RPMI7951 (cell line): ENCODE results near the gene FNDC3A. TPM values are rescaled to one million over a fixed set of nuclear protein-coding genes. Genes with fewer than 3 reads are reported as not detected.
"Not testable (repeated sequence)": the region's sequence is repeated elsewhere in the genome, so short reads cannot be mapped to it uniquely, and the experiment has no call there.

Experiments used
- DNase-seq: peaks from one replicate; pipeline ENCODE4 v3.0.0-alpha.2; 2012; ENCODE audit warnings: low read depth
- total RNA-seq: library from RNA; depleted of rRNA; stranded (reverse); fragments of >200 nt; shearing (Covaris generic); gene quantifications from 2 replicates; pipeline ENCODE4 v1.2.3, GENCODE V29; 2014

The FNDC3A gene
- total RNA-seq, 1 experiment from 2014 or later: 40.0 TPM

GRCh38 chr13:49086722-49087121, 111.0 kb downstream of the FNDC3A start:
- peak; percentile 29 for DNase-seq

- no peak for DNase-seq
Observed at GRCh38 chr13:49093376-49093775, 117.7 kb downstream of the FNDC3A start.

DNA sequence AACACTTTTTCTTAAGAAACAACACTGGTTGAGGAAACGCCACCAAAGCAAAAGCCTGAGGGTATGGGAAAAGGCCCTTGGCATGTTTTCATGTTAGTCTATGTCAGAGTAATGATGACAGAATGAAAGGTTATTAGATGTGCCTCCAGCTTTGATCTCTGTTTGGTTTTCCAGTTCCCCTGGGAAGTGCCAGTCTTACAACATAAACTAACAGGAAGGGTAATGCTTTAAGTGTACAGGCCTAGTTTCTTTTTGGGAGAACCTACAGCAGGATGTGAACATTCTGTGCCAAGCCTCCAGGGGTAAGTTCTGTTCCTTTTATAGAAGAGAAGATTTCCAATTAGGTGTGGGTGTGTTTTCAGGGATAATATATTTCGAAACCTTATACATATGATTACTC, 121.7 kb downstream of the FNDC3A start:
- peak; percentile 76 for DNase-seq

DNA sequence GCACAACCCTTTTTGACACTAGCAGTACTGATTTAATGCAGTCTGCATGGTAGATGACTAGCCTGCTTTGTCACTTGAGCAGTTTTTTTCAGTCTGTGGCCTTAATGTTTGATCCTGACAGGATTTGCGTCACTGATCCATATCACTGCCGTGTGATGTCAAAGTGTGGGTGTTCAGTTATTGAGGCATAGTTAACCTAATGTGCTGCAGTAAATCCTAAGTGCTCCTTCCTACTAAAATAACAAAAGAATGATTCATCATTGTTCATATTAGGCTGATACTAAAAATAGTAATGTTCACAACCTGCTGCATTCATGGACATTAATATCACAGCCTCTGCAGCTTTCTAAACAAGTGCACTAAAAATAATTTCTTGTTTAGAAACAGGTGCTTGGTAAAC, 122.5 kb downstream of the FNDC3A start:
- peak; percentile 79 for DNase-seq

- DNase-seq: peak; percentile 42
Observed at GRCh38 chr13:49098771-49099512, 123.2 kb downstream of the FNDC3A start.

- DNase-seq: no peak
Observed at GRCh38 chr13:49099513-49099877, 123.8 kb downstream of the FNDC3A start.

DNA sequence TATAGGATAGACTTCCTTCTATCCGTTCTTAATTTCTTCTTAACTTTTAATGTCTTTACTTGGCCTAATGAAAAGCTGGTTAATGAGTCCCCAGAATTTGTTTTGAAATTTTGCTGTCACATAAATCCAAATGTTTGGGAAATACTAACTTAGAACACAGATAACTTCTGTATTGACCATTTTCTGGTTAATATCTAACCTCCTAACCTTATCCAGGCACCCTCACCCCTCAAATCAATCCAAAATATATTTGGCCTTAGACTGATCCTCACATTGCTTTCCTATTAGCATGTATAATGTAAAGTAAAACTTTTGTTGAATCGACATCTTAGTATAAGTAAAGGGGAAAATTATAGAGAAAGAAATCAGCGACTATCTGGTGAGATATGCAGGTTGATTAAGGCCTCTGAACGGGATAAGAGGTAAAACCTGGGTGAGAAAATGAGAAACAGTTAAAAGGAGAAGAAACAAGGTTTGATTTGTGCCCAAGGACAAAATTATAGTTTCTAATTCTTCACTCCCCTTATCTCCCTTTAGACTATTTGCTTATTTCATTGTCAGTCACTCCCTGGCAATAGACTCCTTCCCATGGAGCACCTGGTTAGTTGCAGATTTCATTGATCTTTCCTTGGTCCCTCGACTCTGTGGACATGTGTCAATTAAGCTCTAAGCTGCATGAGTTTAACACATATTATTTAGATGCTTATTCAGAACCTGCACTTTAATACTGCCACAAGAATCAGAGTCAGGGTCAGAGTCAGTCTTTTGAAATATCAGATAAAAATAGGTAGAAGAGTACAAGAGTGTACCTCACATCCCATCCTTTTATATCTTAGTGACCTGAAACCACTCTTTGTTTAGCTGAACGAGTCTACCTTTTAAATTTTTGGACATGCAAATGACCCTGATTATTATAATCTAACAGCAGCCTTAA, 125.2 kb downstream of the FNDC3A start:
- DNase-seq: no peak

DNA sequence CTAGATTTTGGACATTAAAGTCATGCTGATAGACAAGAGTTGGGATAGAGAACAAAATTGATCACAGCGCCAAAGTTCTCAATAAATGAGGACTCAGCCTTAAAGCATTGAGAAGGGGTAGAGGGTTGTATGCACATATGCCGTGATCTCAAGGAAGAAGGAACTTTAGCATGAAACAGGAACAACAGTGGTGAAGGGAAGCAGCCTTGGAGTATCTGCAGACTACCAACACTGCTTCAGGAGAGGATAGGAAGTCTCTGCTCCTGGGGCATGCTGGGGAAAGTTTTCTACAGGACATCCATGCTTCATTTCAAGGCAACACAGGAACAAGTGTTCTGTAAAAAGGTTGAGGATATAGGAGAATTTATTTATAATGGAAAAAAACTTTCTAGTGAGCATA, 132.5 kb downstream of the FNDC3A start:
- DNase-seq: no peak

DNA sequence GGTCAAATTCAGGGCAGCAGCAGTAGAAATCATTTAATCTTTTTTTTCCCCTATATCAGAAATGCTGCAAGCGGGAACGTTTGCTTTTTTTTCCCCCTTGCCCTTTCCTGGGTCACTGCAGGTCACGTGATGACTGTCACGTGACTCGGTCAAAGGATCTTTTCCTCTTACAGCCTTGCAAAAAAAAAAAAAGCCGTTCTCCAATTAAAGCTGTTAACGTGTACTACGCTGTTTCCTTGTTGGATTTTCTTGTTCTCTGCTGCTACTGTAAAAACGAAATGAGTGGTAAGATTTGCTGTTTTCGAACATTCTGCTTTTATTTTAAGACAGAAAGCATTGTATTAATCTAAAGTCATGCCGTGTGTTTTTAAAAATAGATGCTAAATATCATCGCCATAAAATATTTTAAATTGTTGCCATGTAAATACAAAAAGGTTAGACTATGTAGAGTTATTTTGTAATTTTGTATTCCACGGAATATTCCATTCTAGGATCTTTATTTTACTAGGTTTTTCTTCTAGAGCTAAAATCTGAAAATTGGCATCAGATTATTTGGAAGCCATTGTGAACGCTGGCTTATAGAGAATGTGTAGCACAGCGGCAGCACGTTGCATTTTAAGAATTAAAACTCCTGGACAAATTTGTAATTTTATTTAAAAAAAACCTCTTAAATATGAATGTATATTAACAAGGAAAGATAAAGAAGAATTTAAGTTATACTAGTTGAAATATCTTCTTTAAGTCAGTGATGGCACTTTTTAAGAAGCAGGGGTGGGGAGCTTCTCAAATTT, 134.6 kb downstream of the FNDC3A start:
- DNase-seq: peak; percentile 89

GRCh38 chr13:49110913-49111170, 135.1 kb downstream of the FNDC3A start:
- no peak for DNase-seq

- DNase-seq: no peak
Observed at GRCh38 chr13:49112782-49113525, 137.2 kb downstream of the FNDC3A start.

DNA sequence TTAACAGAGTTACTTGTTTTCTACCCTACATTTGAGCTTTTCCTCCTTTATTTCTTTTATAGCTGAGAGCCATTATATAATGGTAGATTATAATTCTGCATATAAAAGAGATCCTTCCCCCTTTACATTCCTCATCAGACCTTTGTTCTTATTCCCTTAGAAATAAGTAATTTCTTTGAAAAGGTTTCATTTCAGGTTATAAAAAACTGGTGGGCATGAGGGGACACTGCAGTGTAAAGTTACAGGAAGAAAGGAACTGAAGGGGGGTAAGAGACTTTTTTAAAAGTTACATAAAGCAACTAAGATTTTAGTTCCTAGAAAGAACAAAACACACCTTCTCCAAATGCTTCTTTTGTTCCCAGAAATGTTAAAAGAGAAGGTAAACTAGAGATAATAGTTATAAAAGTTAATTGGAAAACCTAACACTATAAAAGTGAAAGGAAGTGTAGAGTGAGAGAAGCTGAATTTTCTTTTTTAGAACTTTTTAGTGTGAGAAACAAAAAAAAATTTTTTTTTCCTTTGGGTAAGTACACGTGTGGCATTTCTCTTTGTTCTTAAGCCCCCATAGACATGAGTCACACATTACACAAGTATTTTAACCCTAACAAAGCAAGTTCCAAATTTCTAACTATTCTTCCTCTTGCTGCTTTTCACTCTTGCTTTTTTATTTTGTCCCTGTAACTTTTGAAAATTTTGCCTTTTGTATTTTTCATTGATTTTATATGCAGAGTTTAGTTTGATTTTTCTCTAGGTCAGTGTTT, 138.0 kb downstream of the FNDC3A start:
- DNase-seq: peak; percentile 40

DNA sequence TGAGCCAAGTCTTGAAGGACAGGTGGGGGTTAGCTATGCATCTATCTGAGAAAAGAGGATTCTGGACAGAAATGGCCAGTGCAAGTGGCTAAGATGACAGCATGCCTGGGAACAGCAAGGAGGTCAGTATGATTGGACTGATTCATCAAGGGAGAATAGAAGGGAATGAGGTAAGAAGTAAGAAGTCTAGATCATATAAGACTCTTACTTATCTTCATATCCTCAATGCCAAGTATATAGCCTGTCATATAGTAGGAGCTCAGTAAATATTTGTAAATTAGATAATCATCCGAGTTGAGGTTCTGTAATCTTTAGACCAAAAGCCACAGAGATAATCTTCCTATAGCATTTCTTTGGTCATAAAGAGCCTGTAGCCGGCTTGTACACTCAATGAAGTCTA, 141.2 kb downstream of the FNDC3A start:
- no peak for DNase-seq

DNA sequence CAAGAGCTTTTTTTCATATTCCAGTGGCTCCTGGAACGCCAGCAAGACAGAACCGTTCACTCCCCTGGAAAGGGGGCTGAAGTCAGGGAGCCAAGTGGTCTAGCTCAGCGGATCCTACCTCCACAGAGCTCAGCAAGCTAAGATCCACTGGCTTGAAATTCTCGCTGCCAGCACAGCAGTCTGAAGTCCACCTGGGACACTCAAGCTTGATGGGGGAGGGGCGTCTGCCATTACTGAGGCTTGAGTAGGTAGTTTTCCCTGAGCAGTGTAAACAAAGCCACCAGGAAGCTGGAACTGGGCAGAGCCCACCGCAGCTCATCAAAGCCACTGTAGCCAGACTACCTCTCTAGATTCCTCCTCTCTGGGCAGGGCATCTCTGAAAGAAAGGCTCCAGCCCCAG, 142.7 kb downstream of the FNDC3A start:
- not testable (repeated sequence) for DNase-seq

GRCh38 chr13:49124693-49125304, 149.1 kb downstream of the FNDC3A start:
- DNase-seq: no peak

DNA sequence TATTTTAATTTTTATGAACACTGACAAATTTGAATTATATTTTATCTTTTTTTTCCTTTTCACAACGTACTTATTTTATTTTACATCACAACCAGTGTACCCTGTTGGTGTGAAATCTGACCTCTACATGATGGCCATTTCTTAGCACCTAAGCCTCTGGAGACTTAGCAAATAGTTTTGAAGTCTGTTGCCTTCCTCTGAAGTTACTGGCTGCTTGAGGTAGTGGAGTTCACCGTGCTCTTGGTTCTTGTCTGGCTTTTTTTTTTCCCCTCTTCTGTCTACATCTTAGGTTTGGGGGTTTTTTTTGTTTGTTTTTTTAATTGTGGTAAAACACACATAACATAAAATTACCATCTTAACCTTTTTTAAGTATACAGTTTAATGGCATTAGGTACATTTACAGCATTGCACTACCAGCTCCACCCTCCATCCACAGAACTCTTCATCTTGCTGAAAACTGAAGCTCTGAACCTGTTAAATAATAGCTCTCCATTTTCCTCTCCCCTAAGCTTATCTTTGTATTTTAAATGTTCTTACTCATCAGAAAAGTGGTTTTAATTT, 150.3 kb downstream of the FNDC3A start:
- DNase-seq: no peak

DNA sequence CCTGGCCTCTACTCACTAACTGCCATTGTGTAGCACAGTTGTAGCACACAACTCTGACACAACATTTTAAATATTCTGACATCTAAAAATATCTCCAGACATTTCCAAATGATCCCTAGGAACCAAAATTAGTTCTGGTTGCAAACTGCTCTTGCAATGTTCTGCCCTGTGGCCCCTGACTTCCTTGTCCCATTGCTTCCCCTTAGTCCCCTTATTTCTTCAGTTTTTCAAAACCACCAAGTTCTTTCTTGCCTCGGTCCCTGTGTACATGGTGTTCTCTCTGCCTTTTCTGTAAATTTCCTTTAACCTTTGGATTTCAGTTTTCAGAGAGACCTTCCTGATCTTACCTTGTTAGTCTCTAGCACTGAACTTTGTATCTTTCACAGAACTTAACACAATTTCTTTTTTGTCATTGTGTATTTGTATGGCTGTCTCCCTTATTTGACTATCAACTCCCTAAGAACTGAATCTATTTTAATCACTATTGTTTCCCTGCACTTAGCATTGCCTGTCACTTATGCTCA, 156.8 kb downstream of the FNDC3A start:
- DNase-seq: no peak

DNA sequence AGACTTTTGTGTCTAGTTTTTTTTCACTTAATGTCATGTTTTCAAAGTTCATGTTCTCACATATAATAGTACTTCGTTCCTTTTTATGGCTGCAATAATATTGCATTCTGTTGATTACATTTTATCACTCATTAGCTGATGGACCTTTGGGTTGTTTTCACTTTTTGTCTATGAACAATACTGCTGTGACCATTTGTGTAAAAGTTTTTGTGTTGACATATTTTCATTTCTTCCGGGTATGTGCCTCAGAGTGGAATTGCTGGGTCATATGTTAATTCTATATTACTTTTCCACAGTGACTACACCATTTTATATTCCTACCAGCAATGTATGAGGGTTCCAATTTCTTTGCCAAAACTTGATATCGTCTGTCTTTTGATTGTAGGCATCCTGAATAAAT, 158.6 kb downstream of the FNDC3A start:
- no peak for DNase-seq

DNA sequence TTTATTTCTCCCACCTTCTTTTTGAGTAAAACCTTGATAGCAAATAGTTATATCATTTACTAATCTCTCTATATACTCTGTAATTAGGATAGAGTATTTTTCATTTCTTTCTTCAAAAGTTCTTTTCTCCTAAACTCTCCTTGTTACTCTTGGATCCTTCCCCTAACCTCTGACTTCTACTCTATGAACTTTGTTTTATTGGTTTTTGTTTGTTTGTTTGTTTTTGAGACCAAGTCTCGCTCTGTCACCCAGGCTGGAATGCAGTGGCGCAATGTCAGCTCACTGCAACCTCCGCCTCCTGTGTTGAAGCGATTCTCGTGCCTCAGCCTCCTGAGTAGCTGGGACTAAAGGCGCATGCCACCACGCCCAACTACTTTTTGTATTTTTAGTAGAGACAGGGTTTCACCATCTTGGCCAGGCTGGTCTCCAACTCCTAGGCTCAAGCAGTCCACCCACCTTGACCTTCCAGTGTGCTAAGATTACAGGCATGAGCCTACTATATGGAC, 161.5 kb downstream of the FNDC3A start:
- not testable (repeated sequence) for DNase-seq
